Uterus (tissue), 4 donors: ENCODE results near the gene RAET1E. TPM values are rescaled to one million over a fixed set of nuclear protein-coding genes. Genes with fewer than 3 reads are reported as not detected.
"Not testable (repeated sequence)": the region's sequence is repeated elsewhere in the genome, so short reads cannot be mapped to it uniquely, and the experiment has no call there.

Source experiments
- DNase-seq, 2 donors: peaks; one replicate each; pipeline ENCODE4 v3.0.0-alpha.2; 2019 to 2020
- H3K27ac ChIP-seq, 2 donors: fragments of 200-600 bp; sonication (generic); 1 replicate in 1 of 2; 2 replicates in 1 of 2; pipeline ENCODE4 v1.5.1; 2016 to 2018
- H3K27me3 ChIP-seq, 2 donors: fragments of 200-600 bp; sonication (generic); one replicate each; pipeline ENCODE4 v1.5.1; 2018 to 2019; ENCODE audit warnings: control low read depth in 1 of 2
- H3K36me3 ChIP-seq, 2 donors: fragments of 200-600 bp; sonication (generic); one replicate each; pipeline ENCODE4 v1.5.1; 2019; ENCODE audit warnings: control low read depth in 1 of 2
- H3K4me1 ChIP-seq, 2 donors: fragments of 200-600 bp; sonication (generic); one replicate each; pipeline ENCODE4 v1.5.1; 2018 to 2019; ENCODE audit warnings: control low read depth in 1 of 2
- H3K4me3 ChIP-seq, 2 donors: fragments of 200-600 bp; sonication (generic); 1 replicate in 1 of 2; 2 replicates in 1 of 2; pipeline ENCODE4 v1.5.1; 2018 to 2019; ENCODE audit warnings: mild to moderate bottlenecking in 1 of 2
- H3K9me3 ChIP-seq, 2 donors: fragments of 200-600 bp; sonication (generic); one replicate each; pipeline ENCODE4 v1.5.1; 2019; ENCODE audit warnings: control low read depth in 1 of 2
- CTCF ChIP-seq, 4 experiments: fragments of 200-600 bp in 2 of 4; fragments of 450-650 bp in 2 of 4; sonication (generic) in 2 of 4; IDR thresholded peaks; one replicate each; pipeline ENCODE4 v1.5.1; 2016 to 2019; ENCODE audit warnings: antibody characterized with exemption in 4 of 4, mild to moderate bottlenecking in 2 of 4, moderate library complexity in 1 of 4
- POLR2A ChIP-seq, 2 donors: fragments of 450-650 bp; IDR thresholded peaks; one replicate each; pipeline ENCODE4 v1.6.1; 2016; ENCODE audit warnings: antibody characterized with exemption in 2 of 2, mild to moderate bottlenecking in 1 of 2, moderate library complexity in 1 of 2
- intact Hi-C: fragments of 100-400 bp; cut with DNase I; formaldehyde crosslinking; loops from one replicate; pipeline ENCODE4 v1.15.1; 2023; ENCODE audit warnings: low total_unique reads
- total RNA-seq, 4 donors: library from RNA; depleted of rRNA in 3 of 4; stranded (reverse); fragments of >200 nt in 3 of 4; gene quantifications; one replicate each; pipeline versions ENCODE4 v1.1.0 to v1.2.4, GENCODE V29; 2014 to 2023
- donor health status: DM: yes; HTN: yes; CAD: no.

RAET1E gene
- total RNA-seq, 4 donors from 2014 or later: 0.55 TPM; not detected in 3

DNA sequence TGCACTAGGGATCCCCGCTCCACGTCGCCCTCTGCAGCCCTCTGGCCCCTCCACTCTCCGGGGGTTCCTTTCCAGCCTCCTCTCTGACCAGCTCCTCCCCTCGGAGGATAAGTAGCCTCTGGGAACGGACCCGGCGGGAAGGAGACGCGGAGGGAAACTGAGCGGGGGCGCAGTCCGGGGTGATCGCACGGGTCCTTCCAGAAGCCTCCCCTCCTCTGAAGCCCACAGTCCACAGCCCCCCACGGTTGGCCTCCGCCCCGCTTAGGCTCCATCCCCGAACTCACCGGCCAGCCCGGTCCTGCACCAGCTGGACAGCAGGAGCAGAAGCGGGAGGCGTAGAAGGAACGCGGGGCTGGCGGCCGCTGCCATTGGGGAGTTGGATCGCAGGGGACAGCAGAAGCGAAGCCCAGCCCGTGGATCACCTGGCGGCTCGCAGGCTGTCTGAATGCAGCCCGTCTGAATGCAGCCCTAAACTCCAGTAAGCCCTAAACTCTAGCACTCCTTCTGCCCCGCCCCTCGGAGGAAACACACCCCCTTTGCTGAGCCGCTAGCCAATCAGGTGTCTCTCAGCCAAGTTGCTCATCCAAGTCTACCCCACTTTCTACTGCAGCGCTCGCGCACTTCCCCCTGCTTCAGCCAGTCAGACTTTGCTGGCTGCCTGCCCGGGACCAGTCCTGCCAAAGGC lies 24.9 kb upstream of the RAET1E start, which contains the start of gene RAET1G:
Gene RAET1G, minus strand, starts transcription at position 480 of the 685 bp plus-strand sequence. Its CDS starts 111 bp downstream, at position 369.
- intact Hi-C loops: no loop called here
- H3K4me3 ChIP-seq: peak within 1 kb of the TSS; percentile 35 to 43
- no peaks in the 10 kb centered on the region for H3K36me3 ChIP-seq
- H3K27ac ChIP-seq: no peak within 1 kb of the TSS
- H3K27me3 ChIP-seq: no peaks in the 10 kb centered on the region
- H3K9me3 ChIP-seq: no peaks in the 10 kb centered on the region
- no peaks in the 10 kb centered on the region for H3K4me1 ChIP-seq
- peak in 1 of 2 donors; percentile 33 for TF ChIP-seq POLR2A (IDR thresholded peaks at IDR 0.05)
- TF ChIP-seq CTCF (IDR thresholded peaks at IDR 0.05): no peak
- DNase-seq: peak; percentile 90 to 91

DNA sequence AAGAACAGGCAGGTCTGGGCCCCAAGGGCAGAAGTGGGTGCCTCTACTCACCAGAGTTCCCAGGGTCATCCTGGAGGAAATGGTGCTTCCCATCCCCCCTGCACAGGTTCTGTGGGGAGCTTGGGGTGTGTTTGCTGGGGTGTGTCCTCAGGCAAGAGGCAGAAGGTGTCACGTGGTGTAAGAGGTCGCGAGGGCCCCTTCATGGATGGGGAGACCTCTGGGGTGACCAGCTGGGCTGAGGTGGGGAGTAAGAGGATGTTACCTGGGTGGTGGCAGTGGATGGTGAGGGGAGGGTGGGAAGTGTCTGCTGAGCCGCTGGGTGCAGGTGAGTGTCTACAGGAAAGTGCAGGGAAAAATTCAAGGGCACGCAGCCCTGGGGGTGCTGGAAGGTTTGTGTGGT lies 24.2 kb upstream of the RAET1E start:
- H3K27me3 ChIP-seq, H3K27ac ChIP-seq, intact Hi-C loops, H3K36me3 ChIP-seq, H3K4me3 ChIP-seq, H3K4me1 ChIP-seq, H3K9me3 ChIP-seq: not testable (repeated sequence)
- DNase-seq: peak in 1 of 2 donors; percentile 12

- intact Hi-C loops: no loop called here
- no peaks in the 10 kb centered on the region for H3K36me3 ChIP-seq
- no peak overlapping the region for H3K27ac ChIP-seq
- TF ChIP-seq CTCF (IDR thresholded peaks at IDR 0.05) (no peak), POLR2A (IDR thresholded peaks at IDR 0.05) (no peak)
- DNase-seq: peak in 1 of 2 donors; percentile 8
- H3K4me1 ChIP-seq: no peaks in the 10 kb centered on the region
- no peaks in the 10 kb centered on the region for H3K9me3 ChIP-seq
- no peak overlapping the region for H3K4me3 ChIP-seq
- H3K27me3 ChIP-seq: no peaks in the 10 kb centered on the region
These were observed 23.4 kb upstream of the RAET1E start for GRCh38 chr6:149921361-149921760.

GRCh38 chr6:149919834-149920225 lies 21.9 kb upstream of the RAET1E start:
- Histone ChIP-seq H3K27me3 (no peaks in the 10 kb centered on the region), H3K27ac (no peak overlapping the region), H3K9me3 (no peaks in the 10 kb centered on the region), H3K36me3 (no peaks in the 10 kb centered on the region), H3K4me3 (no peak overlapping the region), H3K4me1 (no peaks in the 10 kb centered on the region)
- intact Hi-C loops: no loop called here
- no peak for TF ChIP-seq POLR2A (IDR thresholded peaks at IDR 0.05)
- TF ChIP-seq CTCF (IDR thresholded peaks at IDR 0.05): no peak
- peak in 1 of 2 donors; percentile 4 for DNase-seq

- H3K4me3 ChIP-seq, DNase-seq, H3K4me1 ChIP-seq, H3K27me3 ChIP-seq, H3K36me3 ChIP-seq, intact Hi-C loops, H3K27ac ChIP-seq, H3K9me3 ChIP-seq: not testable (repeated sequence)
These were observed 21.4 kb upstream of the RAET1E start for GRCh38 chr6:149919126-149919833.

DNA sequence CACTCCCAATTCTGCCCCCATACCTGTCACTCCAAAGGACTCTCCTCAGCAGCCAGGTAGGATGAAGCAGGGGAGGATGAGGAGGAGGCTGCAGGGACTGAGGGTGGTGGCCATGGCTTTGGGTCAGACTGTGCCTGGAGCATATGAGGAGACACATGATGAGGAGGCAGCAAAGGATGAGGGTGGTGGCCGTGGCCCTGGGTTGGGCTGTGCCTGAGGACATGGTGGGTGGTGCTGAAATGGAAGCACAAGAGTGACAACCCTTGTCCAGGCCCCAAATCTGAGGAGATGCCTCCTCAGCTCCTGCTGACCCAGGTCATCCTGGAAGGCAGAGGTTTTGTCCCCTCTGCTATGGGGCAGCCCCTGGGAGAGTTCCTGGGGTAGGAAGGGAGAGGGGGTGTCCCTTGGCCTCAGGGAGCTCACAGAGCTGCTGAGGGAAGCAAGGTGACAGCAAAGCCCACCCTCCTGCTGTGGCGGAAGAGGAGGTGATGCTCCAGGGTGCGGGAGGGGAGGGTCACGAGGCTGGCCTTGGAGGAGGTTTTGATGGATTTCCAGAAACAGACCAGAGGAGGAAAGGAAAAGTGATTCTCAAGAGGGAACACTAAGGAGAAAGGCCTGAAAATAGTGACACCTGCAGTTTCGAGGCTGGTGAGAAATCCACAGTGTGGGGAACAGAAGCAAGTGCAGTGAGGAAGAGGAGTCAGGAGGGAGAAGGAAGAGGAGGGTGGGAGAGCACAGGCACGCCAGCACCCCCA lies 20.4 kb upstream of the RAET1E start:
- H3K27me3 ChIP-seq: no peaks in the 10 kb centered on the region
- no peaks in the 10 kb centered on the region for H3K4me1 ChIP-seq
- TF ChIP-seq CTCF (IDR thresholded peaks at IDR 0.05) (no peak), POLR2A (IDR thresholded peaks at IDR 0.05) (no peak)
- H3K4me3 ChIP-seq: no peak overlapping the region
- peak in 1 of 2 donors; percentile 5 for DNase-seq
- intact Hi-C loops: no loop called here
- H3K27ac ChIP-seq: no peak overlapping the region
- no peaks in the 10 kb centered on the region for H3K36me3 ChIP-seq
- H3K9me3 ChIP-seq: no peaks in the 10 kb centered on the region
